NB4 (cell line): ENCODE measurements around the gene EEF1AKMT3.

Experiments used
- CTCF ChIP-seq: IDR thresholded peaks from one replicate; pipeline ENCODE4 v1.5.1; 2012; ENCODE audit warnings: low read depth, low read length
- MAX ChIP-seq: IDR thresholded peaks from 2 replicates; pipeline ENCODE4 v1.6.1; 2011; ENCODE audit warnings: low read depth, low read length
- POLR2A ChIP-seq: IDR thresholded peaks from 2 replicates; pipeline ENCODE4 v1.6.1; 2011; ENCODE audit warnings: mild to moderate bottlenecking; ENCODE audit not compliant: insufficient read length; ENCODE audit errors: extremely low read depth

GRCh38 chr12:57782243-57782607 lies 9.8 kb downstream of the EEF1AKMT3 start:
- TF ChIP-seq CTCF (no peak), MAX (no peak), POLR2A (no peak)
